Measurements from ENCODE around the gene REG1B.

Gene REG1B

GRCh38 chr2:79122676-79123075 is 34.9 kb upstream of the REG1B start:
- no peak for DNase-seq (ENCODE audit: low read depth in 1 of 2, low spot score in 1 of 2)
- Histone ChIP-seq H3K27ac (replicated peaks) (no peak overlapping the region), H3K4me3 (replicated peaks; ENCODE audit: insufficient read depth, low read length) (no peak overlapping the region), H3K27me3 (ENCODE audit: insufficient read depth, poor library complexity, severe bottlenecking) (no peaks in the 10 kb centered on the region)
- TF ChIP-seq SPI1 (IDR thresholded peaks at IDR 0.05; ENCODE audit: borderline replicate concordance, low read depth) (no peak), GABPA (IDR thresholded peaks at IDR 0.05; ENCODE audit: low read depth) (no peak), REST (IDR thresholded peaks at IDR 0.05; ENCODE audit: insufficient replicate concordance, low read depth) (no peak), CTCF (IDR thresholded peaks at IDR 0.05; ENCODE audit: insufficient read depth, low read length) (no peak), POLR2AphosphoS5 (IDR thresholded peaks at IDR 0.05; ENCODE audit: low read depth) (no peak)

GRCh38 chr2:79120194-79120713 is 32.5 kb upstream of the REG1B start, which contains the start of gene REG1A:
Gene REG1A (plus strand): TSS chr2:79120488. CDS start chr2:79120862, 374 bp downstream.
- TF ChIP-seq REST (IDR thresholded peaks at IDR 0.05; ENCODE audit: insufficient replicate concordance, low read depth): no peak
- no peak for TF ChIP-seq POLR2AphosphoS5 (IDR thresholded peaks at IDR 0.05; ENCODE audit: low read depth)
- TF ChIP-seq GABPA (IDR thresholded peaks at IDR 0.05; ENCODE audit: low read depth): no peak
- no peak for TF ChIP-seq CTCF (IDR thresholded peaks at IDR 0.05; ENCODE audit: insufficient read depth, low read length)
- TF ChIP-seq SPI1 (IDR thresholded peaks at IDR 0.05; ENCODE audit: borderline replicate concordance, low read depth): no peak
- Histone ChIP-seq H3K4me3 (replicated peaks; ENCODE audit: insufficient read depth, low read length) (no peak within 1 kb of the TSS), H3K27me3 (ENCODE audit: insufficient read depth, poor library complexity, severe bottlenecking) (no peaks in the 10 kb centered on the region), H3K27ac (replicated peaks) (no peak within 1 kb of the TSS)
- DNase-seq (ENCODE audit: low read depth in 1 of 2, low spot score in 1 of 2): no peak

- Histone ChIP-seq H3K27ac (replicated peaks) (no peak overlapping the region), H3K4me3 (replicated peaks; ENCODE audit: insufficient read depth, low read length) (no peak overlapping the region), H3K27me3 (ENCODE audit: insufficient read depth, poor library complexity, severe bottlenecking) (no peaks in the 10 kb centered on the region)
- TF ChIP-seq GABPA (IDR thresholded peaks at IDR 0.05; ENCODE audit: low read depth): no peak
- no peak for TF ChIP-seq POLR2AphosphoS5 (IDR thresholded peaks at IDR 0.05; ENCODE audit: low read depth)
- TF ChIP-seq SPI1 (IDR thresholded peaks at IDR 0.05; ENCODE audit: borderline replicate concordance, low read depth): no peak
- TF ChIP-seq REST (IDR thresholded peaks at IDR 0.05; ENCODE audit: insufficient replicate concordance, low read depth): no peak
- TF ChIP-seq CTCF (IDR thresholded peaks at IDR 0.05; ENCODE audit: insufficient read depth, low read length): no peak
- DNase-seq (ENCODE audit: low read depth in 1 of 2, low spot score in 1 of 2): no peak
Observed at GRCh38 chr2:79116997-79117928, 29.5 kb upstream of the REG1B start.

Data from HL-60 (cell line).